KG1 (cell line): Measurements from ENCODE around the gene TRIM72.
"Not testable (repeated sequence)": the region's sequence is repeated elsewhere in the genome, so short reads cannot be mapped to it uniquely, and the experiment has no call there.

Source experiments
- DNase-seq: peaks from one replicate; lab custom pipeline; 2025; lab: John Stamatoyannopoulos, UW

TRIM72 gene

GRCh38 chr16:31256466-31256865 lies 42.5 kb downstream of the TRIM72 start:
- DNase-seq: no peak

GRCh38 chr16:31258366-31258765 lies 44.4 kb downstream of the TRIM72 start:
- DNase-seq: no peak

GRCh38 chr16:31260136-31260931 lies 46.4 kb downstream of the TRIM72 start:
- DNase-seq: no peak

GRCh38 chr16:31262084-31262483 lies 48.2 kb downstream of the TRIM72 start:
- no peak for DNase-seq

- no peak for DNase-seq
Observed at GRCh38 chr16:31265329-31266245, 51.7 kb downstream of the TRIM72 start.

GRCh38 chr16:31267332-31268032 lies 53.6 kb downstream of the TRIM72 start:
- DNase-seq: no peak

GRCh38 chr16:31268033-31268365 lies 54.1 kb downstream of the TRIM72 start:
- DNase-seq: no peak

- no peak for DNase-seq
Observed at GRCh38 chr16:31268891-31269290, 55.0 kb downstream of the TRIM72 start.

- DNase-seq: no peak
Observed at GRCh38 chr16:31269541-31269940, 55.6 kb downstream of the TRIM72 start.

- DNase-seq: not testable (repeated sequence)
Observed at GRCh38 chr16:31269973-31270372, 56.1 kb downstream of the TRIM72 start.

GRCh38 chr16:31270795-31271194 lies 56.9 kb downstream of the TRIM72 start:
- no peak for DNase-seq

- no peak for DNase-seq
Observed at GRCh38 chr16:31271621-31272190, 57.8 kb downstream of the TRIM72 start.

GRCh38 chr16:31273187-31273586 lies 59.3 kb downstream of the TRIM72 start:
- no peak for DNase-seq

- DNase-seq: no peak
Observed at GRCh38 chr16:31273676-31274075, 59.8 kb downstream of the TRIM72 start.

- no peak for DNase-seq
Observed at GRCh38 chr16:31274831-31275816, 61.2 kb downstream of the TRIM72 start.

GRCh38 chr16:31276600-31276999 lies 62.7 kb downstream of the TRIM72 start:
- no peak for DNase-seq

- no peak for DNase-seq
Observed at GRCh38 chr16:31277659-31278260, 63.8 kb downstream of the TRIM72 start.

- DNase-seq: not testable (repeated sequence)
Observed at GRCh38 chr16:31278853-31279252, 64.9 kb downstream of the TRIM72 start.
